COLO668 (cell line): ENCODE results near the gene POU2AF1.

Experiments
- DNase-seq: peaks from one replicate; lab custom pipeline; 2025; ENCODE audit not compliant: unreplicated experiment; lab: John Stamatoyannopoulos, UW

The POU2AF1 gene

DNA sequence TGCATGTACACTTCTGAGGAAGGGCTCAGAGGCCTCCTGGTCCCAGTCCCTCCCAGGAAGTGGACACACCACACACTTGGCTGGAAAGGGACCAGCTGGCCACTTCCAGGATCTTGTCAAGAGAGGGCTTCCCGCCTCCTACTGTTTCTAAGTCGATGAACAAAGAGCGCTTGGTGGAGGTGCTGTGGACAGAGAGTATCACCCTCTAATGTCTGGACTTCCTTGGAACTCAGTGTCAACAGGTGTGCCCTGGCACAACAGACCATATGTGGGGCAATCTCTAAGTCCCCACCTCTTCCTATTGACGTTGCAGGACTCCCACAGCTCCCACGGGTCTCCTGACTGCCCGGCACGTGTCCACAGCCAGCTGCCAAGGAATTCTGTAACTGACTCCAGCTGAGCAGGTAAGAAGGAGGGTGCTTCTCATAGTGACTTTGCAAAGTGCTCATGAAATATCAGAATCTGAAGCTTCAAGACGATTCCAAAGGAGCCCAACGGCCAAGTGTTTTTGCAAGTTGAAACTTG lies 16.1 kb downstream of the POU2AF1 start:
- no peak for DNase-seq

DNA sequence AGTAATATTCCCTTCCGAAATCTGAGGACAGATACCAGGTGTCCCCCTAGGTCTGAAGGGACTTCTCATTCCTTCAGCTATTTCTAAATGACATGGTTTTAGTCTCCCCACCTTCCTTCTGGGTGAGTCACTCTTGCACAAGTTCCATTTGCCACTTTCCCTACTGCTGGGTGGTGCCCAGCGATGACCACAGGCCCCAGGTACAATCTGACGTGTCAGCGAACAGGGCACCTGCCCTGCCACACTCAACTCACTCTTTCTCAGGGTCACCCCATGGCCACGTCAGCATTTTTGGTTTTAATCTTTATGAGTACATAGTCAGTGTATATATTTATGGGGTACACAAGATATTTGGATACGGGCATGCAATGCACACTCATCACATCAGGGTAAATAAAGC lies 17.2 kb downstream of the POU2AF1 start:
- no peak for DNase-seq

DNA sequence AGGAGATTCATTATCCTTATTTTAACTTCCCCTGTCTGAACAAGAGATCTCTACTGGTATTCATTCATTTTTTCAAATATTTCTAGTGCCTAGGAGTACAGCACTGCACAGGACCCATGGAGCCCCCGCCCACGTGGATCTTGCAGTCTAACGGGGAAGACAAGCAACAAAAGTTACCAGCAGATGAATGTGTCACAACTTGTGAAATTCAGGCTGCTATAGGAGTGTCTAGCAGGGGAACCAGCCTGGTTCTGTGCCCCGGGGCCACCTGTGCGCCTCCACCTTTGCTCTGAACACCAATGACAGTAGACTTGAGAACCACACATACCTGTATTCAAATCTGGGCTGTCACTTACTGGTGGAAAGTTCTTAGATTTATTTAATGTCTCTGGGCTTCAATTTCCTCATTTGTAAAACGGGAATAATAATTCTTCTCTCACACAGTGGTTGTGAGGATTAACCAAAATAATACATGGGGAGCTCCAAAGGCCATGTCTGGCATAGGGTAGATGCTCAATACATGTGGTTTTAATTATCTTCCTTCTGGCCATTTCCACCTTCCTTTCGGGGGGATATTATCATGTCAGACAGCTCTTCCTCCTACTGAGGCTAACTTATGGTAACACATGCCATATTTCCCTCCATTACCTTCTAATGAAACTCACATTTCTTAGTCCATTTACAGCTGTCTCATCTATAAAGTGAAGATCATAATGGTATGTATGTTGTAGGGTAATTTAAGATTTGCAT lies 17.8 kb downstream of the POU2AF1 start:
- DNase-seq: no peak

DNA sequence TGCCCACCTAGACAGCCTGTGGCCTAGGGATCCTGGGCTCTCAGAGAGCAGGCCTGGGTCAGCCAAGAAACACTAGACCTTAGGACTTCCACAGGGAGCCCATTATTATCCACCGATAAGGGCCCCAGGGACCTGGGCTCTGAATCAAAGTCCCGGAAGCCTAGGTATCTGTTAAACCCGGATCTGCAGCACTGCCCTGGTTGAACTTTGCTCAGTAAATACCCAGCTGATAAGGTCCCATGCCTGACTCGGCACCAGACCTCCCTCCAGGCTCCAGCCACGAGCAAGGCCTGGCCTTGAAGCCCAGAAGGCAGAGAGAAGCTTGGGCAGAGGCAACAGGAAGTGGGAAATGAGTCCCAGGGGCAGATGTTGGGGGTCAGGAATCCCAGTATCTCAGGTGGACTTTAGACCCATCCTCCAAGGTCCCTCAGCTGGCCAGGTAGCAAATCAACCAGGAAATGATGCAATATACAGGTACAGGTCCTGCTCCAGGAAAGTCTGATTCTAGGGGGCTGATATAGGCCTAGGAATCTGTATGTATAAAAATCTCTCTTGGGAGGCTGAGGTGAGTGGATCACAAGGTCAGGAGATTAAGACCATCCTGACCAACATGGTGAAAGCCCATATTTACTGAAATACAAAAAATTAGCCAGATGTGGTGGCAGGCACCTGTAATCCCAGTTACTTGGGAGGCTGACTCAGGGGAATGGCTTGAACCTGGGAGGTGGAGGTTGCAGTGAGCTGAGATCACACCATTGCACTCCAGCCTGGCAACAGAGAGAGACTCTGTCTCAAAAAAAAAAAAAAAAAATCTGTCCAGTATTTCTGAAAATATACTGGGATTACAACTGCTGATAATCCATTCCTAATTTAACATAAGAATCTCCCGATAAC lies 18.7 kb downstream of the POU2AF1 start:
- DNase-seq: peak; percentile 60

DNA sequence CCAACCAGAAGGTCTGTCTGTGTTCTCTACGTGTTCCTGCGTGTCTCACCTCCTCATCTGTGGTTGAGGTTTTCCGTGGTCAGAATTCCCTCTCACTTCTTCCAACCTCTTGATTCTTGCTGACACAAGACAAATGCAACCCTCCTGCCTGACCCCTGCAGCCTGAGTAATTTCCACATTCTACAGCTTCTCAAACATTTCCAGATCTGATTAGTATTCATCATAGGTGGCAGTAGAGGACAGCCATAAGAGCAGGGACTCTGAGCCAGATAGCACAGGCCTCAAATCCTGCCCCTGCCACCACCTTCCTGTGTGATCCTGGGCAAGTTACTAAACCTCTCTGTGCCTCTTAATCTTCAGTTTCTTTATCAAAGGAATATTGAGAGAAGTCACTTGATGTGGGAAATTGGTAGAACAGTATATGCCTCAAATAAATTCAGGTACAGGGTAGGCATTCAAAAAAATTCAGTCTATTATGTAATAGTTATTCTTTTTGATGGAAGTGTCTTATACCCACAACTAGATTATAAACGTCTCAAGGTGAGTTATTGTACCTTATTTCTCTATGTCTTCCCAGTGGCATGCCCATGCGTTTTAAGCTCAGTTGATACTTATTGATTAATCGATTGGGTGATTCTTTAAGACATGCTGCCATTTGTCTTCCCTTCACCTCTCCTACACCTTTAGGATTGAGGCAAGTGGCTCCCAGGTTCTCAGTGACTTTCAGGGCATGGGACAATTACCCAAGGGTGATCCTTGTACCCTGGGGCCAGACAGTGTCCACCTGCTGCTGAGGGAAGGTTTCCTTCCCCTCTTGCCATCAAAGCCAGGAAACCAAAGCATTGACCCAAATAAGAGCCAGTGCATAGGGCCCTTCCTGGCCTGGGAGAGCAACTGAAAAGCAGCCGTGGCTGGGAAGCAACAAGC lies 19.6 kb downstream of the POU2AF1 start:
- DNase-seq: no peak

DNA sequence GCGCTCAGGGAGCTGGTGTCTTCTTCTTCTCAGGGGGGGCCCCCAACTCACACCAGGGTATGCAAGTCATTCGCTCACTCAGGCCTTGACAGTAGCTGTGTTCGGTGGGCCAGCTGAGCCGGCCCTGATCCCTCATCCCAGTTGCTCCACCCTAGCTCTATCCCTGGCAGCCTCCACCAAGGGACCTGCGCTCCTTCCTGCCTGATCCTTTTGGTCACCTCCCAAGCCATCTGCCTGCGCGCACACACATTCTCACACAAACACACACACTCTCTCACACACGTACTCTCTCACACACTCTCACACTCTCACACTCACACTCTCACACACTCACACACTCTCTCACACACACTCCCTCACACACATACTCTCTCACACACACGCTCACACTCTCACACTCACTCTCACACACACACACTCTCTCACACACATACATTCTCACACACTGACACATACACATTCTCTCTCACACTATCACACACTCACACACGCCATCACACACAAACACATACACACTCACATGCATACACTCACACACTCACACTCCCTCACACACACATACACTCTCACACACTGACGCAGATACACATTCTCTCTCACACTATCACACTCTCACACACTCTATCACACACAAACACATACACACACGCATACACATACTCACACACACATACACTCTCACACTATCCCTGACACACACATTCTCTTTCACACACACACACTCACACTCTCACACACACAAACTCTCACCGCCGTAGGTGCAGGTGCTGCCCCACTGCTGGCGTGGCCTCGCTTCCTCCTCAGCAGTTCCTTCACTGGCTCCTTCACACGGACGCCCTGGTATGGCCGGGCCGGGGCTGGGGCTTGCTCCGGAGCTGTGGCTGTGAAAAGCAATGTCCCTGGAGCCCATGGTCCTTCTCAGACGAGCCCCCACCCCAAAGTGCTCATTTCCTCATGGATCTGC lies 20.8 kb downstream of the POU2AF1 start:
- DNase-seq: no peak

DNA sequence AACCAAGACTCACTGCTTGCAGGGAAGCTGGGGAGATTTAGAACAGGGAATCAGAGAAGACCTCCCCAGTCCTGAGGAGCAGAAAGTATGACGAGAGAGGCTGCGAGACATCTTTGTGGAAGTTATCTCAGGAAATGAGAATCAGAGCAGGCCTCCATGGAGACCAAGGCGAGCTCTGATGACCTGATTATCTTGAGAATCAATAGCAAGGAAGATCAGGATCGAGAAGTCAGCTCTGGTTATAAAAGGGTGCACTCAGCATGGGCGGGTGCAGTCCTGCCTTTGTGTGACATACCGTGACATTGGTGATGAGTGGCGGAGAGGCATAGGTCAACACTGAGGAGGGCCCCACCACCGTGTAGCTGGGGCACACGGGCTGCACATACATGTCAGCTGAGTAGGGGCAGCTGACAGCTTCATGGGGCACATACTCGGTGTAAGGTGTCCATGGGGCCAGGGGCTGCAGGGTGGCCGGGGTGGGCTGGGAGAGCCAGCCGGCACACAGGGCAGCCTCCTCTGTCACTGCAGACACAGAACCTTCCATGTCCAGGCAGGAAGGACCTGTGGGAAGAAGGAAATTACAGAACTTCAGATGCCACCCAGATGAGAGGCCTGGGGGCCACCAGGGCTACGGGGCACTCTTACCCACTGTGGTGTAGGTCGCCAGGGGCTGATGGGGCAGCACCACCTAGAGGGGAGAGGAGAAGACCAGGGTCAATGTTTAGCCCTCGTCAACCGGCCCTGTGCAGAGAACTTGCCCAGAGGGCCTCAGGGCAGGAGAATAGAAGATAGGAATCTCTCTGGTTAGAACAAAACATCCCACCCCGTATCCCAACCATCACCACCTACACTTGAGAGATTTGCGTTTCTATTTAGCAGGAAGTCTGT lies 21.7 kb downstream of the POU2AF1 start:
- DNase-seq: peak; percentile 16

DNA sequence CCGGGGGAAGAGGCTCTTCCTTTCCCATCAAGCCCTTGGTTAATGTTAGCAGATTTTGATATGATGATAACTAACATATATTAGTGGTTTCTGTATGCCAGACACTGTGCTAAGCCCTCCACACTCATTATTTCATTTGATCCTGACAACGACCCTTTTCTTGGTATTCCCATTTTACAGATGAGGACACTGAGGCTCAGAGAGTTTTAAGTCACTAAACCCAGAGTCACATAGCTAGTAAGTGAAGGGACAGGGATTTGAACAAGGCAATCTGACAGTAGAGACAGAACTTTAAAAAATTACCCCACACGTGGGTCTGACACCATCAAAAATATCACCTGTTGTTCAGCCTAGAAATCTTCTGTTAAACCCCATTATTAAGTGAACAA lies 22.4 kb downstream of the POU2AF1 start:
- no peak for DNase-seq

DNA sequence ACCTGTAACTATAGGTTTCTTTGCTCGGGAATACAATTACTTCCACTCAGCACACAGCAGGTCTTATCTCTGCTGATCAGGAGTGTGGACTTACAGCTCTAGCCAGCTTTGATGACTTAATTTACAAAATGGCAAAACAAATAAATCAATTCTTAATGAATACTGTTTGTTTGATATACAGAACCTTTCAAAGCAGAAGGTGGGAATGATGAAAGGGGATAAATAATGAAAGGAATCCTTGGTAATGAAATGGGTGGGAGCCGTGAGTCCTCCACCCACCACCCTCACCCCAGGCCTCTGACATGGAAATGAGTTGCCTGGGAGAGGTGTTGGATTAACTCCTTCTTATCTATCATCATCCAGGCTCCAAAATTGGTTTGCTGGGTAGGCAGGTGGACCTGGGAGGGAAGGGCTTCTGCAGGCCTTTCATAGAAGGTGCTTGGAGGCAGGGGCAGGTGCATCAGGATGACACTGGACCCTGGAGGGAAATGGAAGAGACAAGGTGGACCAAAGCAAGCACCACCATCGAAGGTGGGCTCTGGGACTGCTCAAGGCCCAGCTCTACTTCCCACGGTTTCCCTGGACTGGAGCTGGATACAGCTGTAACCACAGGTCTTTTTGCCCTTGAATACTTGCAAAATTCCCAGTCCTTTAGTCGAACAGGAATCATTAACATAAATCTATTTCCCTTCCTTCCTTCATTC lies 23.0 kb downstream of the POU2AF1 start:
- no peak for DNase-seq

DNA sequence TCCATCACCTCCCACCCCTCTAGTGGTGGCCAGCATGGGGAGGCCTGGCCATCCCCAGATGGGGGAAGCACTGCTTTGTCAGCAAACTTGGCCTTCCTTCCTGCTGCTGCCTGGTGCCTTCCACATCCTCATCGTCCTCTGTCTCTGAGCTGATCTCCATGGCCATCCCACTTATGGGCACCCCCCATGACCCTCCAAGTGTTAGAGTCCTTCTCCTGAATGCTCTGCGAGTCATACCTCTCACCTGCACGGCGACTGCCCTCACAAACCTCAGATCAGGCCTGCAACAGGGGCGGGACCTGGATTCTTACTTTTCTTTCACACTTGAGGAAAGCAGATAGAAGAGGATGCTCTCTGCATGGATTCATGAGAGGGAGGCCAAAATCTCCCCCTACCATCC lies 24.0 kb downstream of the POU2AF1 start:
- no peak for DNase-seq

DNA sequence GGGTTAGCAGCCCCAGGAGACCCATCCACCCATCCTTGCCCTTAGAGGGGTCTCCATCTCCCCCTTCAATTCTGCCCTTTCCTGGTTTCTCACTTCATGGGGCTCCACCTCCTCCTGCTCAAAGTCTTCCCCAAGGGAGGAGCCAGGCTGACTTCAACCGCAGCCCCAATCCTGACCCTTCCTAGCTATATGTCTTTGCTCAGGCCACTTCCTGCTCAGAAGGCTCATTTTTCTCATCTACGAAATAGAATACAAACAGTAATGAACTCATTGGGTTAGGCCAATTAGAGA lies 24.5 kb downstream of the POU2AF1 start:
- no peak for DNase-seq

DNA sequence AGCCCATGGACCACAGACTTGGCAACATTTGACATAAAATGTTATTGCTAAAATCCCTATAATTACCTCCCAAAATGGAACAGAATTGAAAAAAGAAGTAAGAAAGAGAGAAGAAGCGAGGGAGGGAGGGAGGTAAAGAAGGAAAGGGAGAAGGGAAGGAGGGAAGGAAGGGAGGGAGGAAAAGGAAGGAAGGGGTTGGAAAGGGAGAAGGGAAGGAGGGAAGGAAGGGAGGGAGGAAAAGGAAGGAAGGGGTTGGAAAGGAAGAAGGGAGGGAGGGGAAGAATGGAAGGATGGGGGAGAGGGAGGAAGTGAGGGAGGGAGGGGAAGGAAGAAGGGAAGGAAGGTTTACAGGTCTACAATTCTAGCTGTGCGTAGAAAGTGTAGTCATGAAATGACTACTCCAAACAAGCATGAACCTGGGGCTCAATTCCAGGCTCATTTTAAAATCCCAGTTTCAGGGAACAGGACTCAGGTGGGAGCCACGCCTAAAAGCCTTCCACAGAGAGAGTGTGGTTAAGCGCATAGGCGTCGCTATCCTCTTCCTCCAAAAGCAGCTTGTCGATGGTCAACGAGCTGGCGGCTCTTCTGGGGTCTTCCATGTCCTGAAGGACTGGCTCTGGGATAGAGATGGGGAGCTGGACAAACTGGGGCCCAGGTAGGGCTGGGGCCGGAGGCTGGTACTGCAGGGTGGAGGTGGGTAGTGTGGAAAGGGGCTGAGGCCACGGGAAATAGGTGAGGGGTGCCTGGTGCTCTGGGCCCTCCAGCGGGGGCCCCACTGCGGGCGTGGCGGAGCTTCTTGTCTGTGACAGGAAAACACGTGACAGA lies 25.1 kb downstream of the POU2AF1 start:
- no peak for DNase-seq

DNA sequence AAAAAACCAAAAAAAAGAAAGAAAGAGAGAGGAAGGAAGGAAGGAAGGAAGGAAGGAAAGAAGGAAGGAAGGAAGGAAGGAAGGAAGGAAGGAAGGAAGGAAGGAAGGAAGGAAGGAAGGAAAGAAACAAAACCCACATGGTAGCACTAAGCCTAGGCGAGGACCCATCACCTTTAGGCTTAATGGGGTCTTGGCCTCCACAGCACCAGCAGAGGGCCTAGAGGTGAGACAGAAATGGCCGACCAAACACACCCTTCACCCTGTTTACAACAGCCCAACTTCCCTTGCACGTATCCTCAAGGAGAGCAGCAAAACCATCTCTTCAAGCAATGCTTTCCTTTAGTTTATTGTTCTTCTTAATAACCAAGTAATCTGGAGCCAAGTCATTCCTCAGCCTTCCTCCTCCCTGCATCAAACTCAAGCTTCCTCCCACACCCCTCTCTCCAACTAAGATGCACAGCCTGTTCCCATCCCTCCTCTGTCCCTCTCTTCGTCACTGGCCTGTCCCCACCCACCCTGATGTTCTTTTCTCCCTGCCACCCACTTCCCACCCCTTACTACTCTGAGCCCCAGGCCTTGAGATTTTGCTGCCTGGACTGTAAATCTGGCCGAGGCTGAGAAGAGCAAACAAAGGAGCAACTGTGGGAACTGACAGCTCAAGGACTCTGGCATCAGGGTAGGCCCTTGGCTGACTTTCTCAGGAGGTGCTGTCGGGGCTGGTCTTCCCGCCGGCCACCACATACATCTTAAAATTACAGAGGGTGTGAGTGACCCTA lies 26.0 kb downstream of the POU2AF1 start:
- DNase-seq: no peak

DNA sequence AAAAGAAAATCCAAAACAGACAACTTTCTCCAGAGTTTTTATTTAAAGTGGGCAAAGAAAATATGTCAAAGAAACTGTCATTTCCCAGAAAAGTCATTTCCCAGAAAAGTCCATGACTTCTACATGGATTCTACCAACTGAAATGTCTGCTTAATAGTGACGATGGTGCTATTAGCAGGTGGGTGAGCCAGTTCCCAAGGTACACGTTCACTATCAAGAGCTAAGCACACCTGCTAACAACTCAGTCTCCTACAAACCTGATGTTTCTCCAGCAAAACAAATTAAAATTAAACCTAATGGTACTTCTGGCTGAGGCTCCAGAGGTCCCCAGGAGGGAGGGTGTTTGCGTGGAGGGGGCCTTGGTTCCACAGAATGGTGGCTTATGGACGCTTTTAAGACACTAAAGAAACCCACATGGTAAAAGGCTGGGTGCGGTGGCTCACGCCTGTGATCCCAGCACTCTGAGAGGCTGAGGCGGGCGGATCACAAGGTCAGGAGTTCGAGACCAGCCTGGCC lies 26.8 kb downstream of the POU2AF1 start:
- no peak for DNase-seq

DNA sequence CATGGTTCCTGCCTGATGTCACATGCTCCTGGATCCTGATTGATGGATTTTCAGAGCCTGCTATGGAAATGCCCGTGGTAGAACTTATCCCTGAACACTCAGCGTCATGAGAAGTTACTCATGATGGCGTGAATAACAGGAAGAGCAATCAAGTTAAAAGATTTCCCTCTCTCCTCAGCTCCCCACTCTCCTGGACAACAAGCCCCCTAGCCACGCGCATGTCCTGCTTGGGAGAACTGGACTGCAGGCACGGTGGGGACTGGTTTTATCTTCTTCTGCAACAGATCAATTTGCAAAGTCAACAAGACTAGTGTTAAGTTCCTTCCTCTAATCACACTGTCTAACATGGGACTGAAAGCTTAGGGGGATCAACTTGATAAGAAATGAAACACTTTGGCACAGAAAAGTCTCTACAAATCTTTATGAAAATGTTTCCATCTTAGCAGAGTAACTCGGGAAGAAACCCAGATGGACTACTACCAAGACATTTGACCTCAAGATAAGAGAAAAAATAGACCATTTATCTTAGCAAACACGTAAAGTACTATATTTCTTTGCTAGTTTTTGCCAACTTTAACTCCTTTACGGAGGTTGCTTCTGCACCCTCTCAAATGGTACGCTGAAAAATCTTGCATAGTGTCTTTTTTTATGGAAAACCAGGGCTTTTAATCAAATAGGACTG lies 27.6 kb downstream of the POU2AF1 start:
- DNase-seq: no peak

DNA sequence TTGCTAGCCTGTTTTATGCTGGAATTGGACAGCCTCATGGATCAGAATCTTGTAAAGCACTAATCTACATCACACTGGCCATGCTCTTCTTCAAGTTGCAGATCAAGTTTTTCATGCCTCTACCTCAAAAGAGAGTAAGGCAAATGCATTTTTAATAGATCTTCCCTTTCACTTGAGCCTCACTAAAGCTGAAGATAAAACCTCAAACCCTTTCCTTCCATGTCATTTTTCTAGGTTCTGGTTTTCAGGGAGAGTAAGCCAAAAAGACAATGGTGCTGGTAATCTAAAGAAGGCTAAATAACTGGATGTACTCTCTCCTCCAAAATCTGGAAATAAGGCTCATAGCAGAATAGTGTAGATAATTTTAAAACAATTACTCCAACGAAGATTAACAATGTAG lies 28.3 kb downstream of the POU2AF1 start:
- DNase-seq: no peak
